ENCODE data around the gene SHOX.

- TF ChIP-seq EZH2phosphoT487 (IDR thresholded peaks at IDR 0.05; ENCODE audit: low read length) (no peak), CTCF (IDR thresholded peaks at IDR 0.05; ENCODE audit: low read length) (no peak)
Observed at GRCh38 chrX:643911-644303, 13.3 kb downstream of the SHOX start.

All from MM.1S (cell line).